ENCODE results near the gene PSMC5. TPM values are rescaled to one million over a fixed set of nuclear protein-coding genes. Genes with fewer than 3 reads are reported as not detected.
A peak's percentile ranks its signal among the peaks of the same experiment; 100 is the strongest.

PSMC5 gene
- total and polyA plus RNA-seq, 2 experiments from 2014 or later: 93.1 to 199 TPM

DNA sequence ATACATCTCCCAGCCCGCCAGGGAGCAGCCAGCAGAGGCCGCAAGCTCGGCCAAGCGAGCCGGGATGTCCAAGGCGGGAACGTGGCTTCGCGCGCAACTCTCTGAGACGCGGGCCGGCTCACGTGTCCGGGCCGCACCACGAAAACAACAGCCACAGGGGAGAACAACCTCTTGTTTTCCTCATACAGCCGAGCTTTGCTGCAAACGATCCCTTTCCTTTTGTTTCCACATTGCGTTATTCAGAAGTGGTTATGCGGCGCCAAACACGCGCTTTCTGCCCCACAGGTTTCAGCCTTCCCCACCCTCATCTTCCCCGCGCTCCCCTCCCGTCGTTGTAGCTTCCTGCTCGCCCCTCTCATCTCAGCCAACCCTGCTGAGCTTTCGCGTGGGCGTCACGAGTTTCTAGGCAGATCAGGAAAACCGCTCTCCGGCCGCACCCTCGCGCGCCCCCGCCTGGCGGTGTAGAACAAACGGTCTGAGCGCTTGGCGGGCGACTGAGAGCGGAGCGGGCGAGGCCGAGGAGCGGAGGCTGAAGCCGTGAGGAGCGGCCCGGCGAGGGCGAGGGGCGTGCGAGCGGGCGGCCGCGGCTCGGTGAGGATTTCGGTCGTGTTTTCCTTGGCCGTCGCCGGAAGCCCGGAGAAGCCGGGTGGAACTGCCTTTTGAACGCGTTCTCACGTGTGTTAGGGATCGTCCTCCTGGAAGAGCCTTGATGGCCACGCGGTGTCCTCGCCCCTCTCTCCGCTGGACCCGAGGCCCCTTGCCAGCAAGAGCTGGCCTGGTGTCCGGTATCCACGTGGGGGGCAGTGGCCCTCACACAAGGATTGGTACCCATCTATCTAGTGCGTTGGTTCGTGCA is 21.8 kb downstream of the PSMC5 start:
- Histone ChIP-seq H3K27ac (ENCODE audit: low read depth) (no peak overlapping the region), H3K9me2 (ENCODE audit: insufficient read depth) (peaks cover 11% of the 10 kb centered on the region), H3K4me1 (ENCODE audit: insufficient read depth) (no peaks in the 10 kb centered on the region), H3K4me2 (peak overlapping the region; percentile 67), H3K27me3 (ENCODE audit: insufficient read depth) (peaks cover 47% of the 10 kb centered on the region), H3F3A (replicated peaks; ENCODE audit: low read depth) (peaks cover 6% of the 10 kb centered on the region; the same call in 1 of the 2 replicates), H4K20me1 (replicated peaks; ENCODE audit: insufficient read depth) (no peaks in the 10 kb centered on the region), H3K4me3 (peak overlapping the region; percentile 47), H3K36me3 (ENCODE audit: insufficient read depth) (no peaks in the 10 kb centered on the region), H3K79me2 (replicated peaks; ENCODE audit: insufficient read depth) (no peaks in the 10 kb centered on the region), H2AFZ (peak overlapping the region; percentile 91)
- peaks cover 5% of the 10 kb centered on the region; the same call in 1 of the 3 replicates for H3K36me3 Mint-ChIP-seq (ENCODE audit: low read depth)
- H3K27ac Mint-ChIP-seq: peak overlapping the region; percentile 99
- peaks cover 30% of the 10 kb centered on the region for H3K27me3 Mint-ChIP-seq (ENCODE audit: insufficient read depth, low read depth, poor library complexity)
- peaks cover 3% of the 10 kb centered on the region for H3K4me1 Mint-ChIP-seq
- DNase-seq (ENCODE audit: low spot score) (peak; percentile 96), ATAC-seq (peak; percentile 92)
- TF ChIP-seq JUNB (IDR thresholded peaks at IDR 0.05; ENCODE audit: unreplicated experiment) (no peak), CREB1 (CRISPR knock-in tag; IDR thresholded peaks at IDR 0.05; ENCODE audit: low read depth) (peak; percentile 94), POLR2AphosphoS5 (IDR thresholded peaks at IDR 0.05; ENCODE audit: low read depth) (peak; percentile 39; the same call in 1 of the 2 replicates), ZNF331 (CRISPR knock-in tag; IDR thresholded peaks at IDR 0.05; ENCODE audit: low read depth) (0 out of 2 replicates have a peak, but pooled peaks have one; percentile 23)
- TF ChIP-seq, protein P1, sequence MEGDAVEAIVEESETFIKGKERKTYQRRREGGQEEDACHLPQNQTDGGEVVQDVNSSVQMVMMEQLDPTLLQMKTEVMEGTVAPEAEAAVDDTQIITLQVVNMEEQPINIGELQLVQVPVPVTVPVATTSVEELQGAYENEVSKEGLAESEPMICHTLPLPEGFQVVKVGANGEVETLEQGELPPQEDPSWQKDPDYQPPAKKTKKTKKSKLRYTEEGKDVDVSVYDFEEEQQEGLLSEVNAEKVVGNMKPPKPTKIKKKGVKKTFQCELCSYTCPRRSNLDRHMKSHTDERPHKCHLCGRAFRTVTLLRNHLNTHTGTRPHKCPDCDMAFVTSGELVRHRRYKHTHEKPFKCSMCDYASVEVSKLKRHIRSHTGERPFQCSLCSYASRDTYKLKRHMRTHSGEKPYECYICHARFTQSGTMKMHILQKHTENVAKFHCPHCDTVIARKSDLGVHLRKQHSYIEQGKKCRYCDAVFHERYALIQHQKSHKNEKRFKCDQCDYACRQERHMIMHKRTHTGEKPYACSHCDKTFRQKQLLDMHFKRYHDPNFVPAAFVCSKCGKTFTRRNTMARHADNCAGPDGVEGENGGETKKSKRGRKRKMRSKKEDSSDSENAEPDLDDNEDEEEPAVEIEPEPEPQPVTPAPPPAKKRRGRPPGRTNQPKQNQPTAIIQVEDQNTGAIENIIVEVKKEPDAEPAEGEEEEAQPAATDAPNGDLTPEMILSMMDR (conservative IDR thresholded peaks at IDR 0.05; ENCODE audit: low read depth in 2 of 2): peak; percentile 56 to 84
- H3K9me3 Mint-ChIP-seq: peaks cover 19% of the 10 kb centered on the region
- peak overlapping the region; percentile 49 for H3K4me3 Mint-ChIP-seq

GRCh38 chr17:63850401-63850800 is 23.2 kb downstream of the PSMC5 start:
- Histone ChIP-seq H3K4me1 (ENCODE audit: insufficient read depth) (no peaks in the 10 kb centered on the region), H3K79me2 (replicated peaks; ENCODE audit: insufficient read depth) (no peaks in the 10 kb centered on the region), H3K36me3 (ENCODE audit: insufficient read depth) (no peaks in the 10 kb centered on the region), H3K4me2 (no peak overlapping the region), H3K9me2 (ENCODE audit: insufficient read depth) (peaks cover 11% of the 10 kb centered on the region), H3F3A (replicated peaks; ENCODE audit: low read depth) (peaks cover 6% of the 10 kb centered on the region; the same call in 1 of the 2 replicates), H2AFZ (no peak overlapping the region), H3K27ac (ENCODE audit: low read depth) (no peak overlapping the region), H3K27me3 (ENCODE audit: insufficient read depth) (peaks cover 38% of the 10 kb centered on the region), H4K20me1 (replicated peaks; ENCODE audit: insufficient read depth) (no peaks in the 10 kb centered on the region), H3K4me3 (no peak overlapping the region)
- H3K36me3 Mint-ChIP-seq (ENCODE audit: low read depth): peaks cover 5% of the 10 kb centered on the region; the same call in 1 of the 3 replicates
- no peak overlapping the region for H3K4me3 Mint-ChIP-seq
- H3K27ac Mint-ChIP-seq: no peak overlapping the region
- H3K9me3 Mint-ChIP-seq: peaks cover 19% of the 10 kb centered on the region
- ATAC-seq (no peak), DNase-seq (ENCODE audit: low spot score) (no peak)
- peaks cover 30% of the 10 kb centered on the region for H3K27me3 Mint-ChIP-seq (ENCODE audit: insufficient read depth, low read depth, poor library complexity)
- no peaks in the 10 kb centered on the region; the same call in 2 of the 3 replicates for H3K4me1 Mint-ChIP-seq
- TF ChIP-seq EZH2 (IDR thresholded peaks at IDR 0.05; ENCODE audit: low read depth, unreplicated experiment) (no peak), POLR2AphosphoS5 (IDR thresholded peaks at IDR 0.05; ENCODE audit: low read depth) (no peak), CREB1 (CRISPR knock-in tag; IDR thresholded peaks at IDR 0.05; ENCODE audit: low read depth) (no peak), ZNF114 (CRISPR knock-in tag; IDR thresholded peaks at IDR 0.05) (no peak), ZNF331 (CRISPR knock-in tag; IDR thresholded peaks at IDR 0.05; ENCODE audit: low read depth) (no peak)
- TF ChIP-seq, protein P2, sequence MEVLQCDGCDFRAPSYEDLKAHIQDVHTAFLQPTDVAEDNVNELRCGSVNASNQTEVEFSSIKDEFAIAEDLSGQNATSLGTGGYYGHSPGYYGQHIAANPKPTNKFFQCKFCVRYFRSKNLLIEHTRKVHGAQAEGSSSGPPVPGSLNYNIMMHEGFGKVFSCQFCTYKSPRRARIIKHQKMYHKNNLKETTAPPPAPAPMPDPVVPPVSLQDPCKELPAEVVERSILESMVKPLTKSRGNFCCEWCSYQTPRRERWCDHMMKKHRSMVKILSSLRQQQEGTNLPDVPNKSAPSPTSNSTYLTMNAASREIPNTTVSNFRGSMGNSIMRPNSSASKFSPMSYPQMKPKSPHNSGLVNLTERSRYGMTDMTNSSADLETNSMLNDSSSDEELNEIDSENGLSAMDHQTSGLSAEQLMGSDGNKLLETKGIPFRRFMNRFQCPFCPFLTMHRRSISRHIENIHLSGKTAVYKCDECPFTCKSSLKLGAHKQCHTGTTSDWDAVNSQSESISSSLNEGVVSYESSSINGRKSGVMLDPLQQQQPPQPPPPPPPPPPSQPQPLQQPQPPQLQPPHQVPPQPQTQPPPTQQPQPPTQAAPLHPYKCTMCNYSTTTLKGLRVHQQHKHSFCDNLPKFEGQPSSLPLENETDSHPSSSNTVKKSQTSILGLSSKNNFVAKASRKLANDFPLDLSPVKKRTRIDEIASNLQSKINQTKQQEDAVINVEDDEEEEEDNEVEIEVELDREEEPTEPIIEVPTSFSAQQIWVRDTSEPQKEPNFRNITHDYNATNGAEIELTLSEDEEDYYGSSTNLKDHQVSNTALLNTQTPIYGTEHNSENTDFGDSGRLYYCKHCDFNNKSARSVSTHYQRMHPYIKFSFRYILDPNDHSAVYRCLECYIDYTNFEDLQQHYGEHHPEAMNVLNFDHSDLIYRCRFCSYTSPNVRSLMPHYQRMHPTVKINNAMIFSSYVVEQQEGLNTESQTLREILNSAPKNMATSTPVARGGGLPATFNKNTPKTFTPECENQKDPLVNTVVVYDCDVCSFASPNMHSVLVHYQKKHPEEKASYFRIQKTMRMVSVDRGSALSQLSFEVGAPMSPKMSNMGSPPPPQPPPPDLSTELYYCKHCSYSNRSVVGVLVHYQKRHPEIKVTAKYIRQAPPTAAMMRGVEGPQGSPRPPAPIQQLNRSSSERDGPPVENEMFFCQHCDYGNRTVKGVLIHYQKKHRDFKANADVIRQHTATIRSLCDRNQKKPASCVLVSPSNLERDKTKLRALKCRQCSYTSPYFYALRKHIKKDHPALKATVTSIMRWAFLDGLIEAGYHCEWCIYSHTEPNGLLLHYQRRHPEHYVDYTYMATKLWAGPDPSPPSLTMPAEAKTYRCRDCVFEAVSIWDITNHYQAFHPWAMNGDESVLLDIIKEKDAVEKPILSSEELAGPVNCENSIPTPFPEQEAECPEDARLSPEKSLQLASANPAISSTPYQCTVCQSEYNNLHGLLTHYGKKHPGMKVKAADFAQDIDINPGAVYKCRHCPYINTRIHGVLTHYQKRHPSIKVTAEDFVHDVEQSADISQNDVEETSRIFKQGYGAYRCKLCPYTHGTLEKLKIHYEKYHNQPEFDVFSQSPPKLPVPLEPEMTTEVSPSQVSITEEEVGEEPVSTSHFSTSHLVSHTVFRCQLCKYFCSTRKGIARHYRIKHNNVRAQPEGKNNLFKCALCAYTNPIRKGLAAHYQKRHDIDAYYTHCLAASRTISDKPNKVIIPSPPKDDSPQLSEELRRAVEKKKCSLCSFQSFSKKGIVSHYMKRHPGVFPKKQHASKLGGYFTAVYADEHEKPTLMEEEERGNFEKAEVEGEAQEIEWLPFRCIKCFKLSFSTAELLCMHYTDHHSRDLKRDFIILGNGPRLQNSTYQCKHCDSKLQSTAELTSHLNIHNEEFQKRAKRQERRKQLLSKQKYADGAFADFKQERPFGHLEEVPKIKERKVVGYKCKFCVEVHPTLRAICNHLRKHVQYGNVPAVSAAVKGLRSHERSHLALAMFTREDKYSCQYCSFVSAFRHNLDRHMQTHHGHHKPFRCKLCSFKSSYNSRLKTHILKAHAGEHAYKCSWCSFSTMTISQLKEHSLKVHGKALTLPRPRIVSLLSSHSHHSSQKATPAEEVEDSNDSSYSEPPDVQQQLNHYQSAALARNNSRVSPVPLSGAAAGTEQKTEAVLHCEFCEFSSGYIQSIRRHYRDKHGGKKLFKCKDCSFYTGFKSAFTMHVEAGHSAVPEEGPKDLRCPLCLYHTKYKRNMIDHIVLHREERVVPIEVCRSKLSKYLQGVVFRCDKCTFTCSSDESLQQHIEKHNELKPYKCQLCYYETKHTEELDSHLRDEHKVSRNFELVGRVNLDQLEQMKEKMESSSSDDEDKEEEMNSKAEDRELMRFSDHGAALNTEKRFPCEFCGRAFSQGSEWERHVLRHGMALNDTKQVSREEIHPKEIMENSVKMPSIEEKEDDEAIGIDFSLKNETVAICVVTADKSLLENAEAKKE (CRISPR knock-in tag; IDR thresholded peaks at IDR 0.05): no peak
- TF ChIP-seq, protein P1 (conservative IDR thresholded peaks at IDR 0.05; ENCODE audit: low read depth in 2 of 2): no peak
